Putamen (tissue), 1 donor: Measurements from ENCODE around the gene LIPH.
"Not testable (repeated sequence)": the region's sequence is repeated elsewhere in the genome, so short reads cannot be mapped to it uniquely, and the experiment has no call there.

Source experiments
- DNase-seq: peaks from one replicate; pipeline ENCODE4 v3.0.0-alpha.2; 2016; ENCODE audit warnings: low spot score

LIPH gene

DNA sequence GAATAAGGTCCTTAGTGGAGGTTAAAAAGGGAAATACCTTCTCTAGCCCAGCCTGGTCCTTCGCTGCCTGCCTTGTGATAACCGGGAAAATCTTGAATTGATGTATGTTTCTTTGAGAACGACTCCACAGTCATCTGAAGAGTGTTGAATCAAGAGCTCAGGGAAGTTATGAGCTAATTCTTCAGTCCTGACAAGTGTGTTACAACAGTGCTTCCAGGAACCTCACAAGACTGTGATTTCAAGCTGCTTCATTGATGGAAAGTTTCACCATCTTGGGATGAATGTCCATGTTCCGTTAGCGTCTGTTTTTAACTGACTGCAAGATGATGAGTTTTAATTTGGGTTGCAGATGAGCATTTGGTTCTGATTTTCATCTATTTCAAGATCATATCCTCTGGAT, 66.0 kb downstream of the LIPH start:
- DNase-seq, result no peak

DNA sequence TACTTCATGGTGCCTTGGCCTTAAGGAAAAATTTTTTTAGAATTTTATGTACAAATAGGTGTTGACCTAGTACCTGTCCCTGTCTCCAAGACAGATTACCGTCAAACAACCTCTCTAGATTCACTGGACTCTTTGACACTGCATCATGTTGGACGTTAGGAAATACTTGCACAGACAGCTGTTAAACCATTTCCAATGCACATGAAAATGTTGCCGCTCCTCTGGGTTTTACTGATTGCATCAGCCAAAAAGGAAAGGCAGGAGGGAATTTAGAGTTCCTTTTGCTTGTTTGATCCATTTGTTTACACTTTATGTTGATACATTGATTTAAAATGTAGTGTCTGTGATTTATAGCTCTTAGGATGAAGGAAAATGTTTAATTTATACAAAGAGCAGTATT, 68.1 kb downstream of the LIPH start:
- no peak for DNase-seq

DNA sequence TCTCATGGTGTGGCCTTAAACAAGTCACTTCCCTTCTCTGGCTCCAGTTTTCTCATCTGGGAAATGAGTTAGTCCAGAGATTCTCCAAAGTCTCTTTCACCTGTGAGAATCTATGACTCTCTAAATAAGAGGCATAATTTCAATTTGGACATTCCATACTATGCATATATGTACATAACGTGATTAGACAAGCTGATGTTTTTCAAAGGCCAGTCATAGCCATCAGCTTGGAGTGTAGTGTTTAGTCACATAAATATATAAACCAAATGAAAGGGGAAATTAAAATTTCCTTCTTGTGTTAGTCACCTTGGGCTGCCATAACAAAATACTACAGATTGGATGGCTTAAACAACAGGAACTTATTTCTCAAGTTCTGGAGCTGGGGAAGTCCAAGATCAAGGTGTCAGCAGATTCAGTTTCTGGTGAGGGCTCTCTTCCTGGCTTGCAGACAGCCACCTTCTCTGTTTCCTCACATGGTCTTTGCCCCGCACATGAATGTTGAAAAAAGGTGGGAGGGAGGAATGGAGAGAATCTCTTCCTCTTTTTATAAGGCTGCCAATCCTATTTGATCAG, 72.9 kb downstream of the LIPH start:
- DNase-seq, result no peak

DNA sequence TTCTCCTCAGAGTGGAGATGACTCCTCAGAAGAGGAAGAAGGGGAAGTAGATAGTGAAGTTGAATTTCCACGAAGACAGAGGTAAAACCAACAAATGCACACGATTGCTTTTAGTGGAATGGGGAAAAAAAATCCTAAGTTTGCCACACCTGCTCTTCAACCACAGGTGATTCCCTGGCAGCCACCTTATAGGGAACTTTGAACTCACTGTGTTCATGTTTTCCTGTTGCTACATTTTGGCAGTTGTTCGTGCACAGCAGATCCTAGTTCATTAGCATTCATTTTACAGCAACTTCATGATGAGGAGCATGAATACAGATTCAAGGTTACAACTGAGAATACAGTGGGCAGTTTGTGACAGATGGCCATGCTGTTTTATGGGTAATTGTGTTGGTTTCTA, 75.1 kb downstream of the LIPH start:
- DNase-seq, result no peak

DNA sequence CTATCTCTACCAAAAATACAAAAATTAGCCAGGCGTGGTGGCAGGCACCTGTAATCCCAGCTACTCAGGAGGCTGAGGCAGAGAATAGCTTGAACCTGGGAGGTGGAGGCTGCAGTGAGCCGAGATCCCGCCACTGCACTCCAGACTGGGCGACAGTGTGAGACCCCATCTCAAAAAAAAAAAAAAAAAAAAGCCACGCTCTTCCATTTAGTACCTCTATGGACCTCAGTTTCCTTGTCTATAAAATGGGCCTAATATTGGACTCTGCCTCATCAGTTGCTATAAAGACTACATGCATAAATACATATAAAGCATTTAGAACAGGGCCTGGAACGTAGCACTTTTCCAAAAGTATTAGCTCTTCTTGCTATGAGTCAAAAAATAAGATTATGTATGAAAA, 77.5 kb downstream of the LIPH start:
- not testable (repeated sequence) for DNase-seq

DNA sequence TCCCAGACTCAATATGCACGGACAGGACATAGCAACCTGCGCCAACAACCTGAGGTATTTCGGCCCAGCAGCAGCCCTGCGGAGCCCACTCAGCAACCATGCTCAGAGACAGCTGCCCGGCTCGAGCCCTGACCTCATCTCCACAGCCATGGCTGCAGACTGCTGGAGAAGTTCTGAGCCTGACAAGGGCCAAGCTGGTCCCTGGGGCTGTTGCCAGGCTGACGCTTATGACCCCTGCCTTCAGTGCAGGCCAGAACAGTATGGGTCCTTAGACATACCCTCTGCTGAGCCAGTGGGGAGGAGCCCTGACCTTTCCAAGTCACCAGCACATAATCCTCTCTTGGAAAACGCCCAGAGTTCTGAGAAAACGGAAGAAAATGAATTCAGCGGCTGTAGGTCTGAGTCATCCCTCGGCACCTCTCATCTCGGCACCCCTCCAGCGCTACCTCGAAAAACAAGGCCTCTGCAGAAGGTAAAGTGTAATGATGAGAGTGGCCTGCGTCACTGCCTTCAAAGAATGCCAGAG, 79.0 kb downstream of the LIPH start:
- DNase-seq, result no peak

DNA sequence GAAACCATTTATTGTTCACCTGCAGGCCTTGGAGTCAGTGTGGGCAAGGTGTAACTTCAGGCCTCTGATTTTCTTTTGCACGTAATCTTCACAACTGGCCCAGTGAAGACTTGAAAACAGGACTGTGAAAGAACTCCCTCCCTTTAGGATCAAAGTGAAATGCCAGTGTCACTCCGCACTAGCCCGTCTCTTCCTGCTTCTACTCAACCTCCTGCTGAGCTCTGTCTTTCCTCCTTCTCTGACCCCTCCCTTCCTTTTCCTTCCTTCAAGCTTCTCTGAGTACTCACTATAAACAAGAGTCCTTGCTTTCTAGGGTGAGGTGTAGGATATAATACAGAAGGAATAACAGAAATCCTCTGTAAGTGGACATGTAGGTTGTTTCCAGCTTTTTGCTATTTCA, 82.1 kb downstream of the LIPH start:
- no peak for DNase-seq

DNA sequence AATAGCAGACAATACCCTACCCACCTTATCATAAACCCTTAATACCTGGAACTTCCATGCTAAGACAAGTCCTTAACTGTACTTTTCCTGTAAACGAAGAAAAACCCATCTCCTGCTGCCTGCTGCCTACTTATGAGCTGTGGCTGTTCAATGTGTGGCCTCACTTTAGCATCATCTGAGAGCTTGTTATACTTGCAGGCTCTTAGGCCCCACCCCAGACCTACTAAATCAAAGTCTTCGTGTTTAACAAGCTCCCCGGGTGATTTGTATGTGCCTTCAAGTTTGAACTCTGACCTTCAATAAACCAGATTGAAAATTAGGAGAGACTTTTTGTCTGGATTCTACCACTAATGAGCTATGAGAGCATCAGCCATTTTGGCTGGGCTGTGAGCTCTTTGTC, 82.8 kb downstream of the LIPH start:
- DNase-seq, result no peak

DNA sequence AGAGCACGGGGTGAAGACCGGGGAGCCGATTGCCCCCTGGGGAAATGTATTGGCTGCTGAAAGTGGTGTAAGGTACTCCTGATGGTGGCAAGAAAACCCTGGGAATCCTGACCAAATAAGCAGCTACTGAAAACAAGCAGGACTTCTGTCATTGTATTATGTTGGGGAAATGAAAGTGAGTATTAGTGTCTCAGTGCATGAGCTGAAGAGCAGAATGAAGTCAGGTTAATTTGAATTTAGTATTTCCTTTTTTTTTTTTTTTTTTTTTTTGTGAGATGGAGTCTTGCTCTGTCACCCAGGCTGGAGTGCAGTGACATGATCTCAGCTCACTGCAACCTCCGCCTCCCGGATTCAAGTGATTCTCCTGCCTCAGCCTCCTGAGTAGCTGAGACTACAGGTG, 86.3 kb downstream of the LIPH start:
- DNase-seq, result not testable (repeated sequence)

DNA sequence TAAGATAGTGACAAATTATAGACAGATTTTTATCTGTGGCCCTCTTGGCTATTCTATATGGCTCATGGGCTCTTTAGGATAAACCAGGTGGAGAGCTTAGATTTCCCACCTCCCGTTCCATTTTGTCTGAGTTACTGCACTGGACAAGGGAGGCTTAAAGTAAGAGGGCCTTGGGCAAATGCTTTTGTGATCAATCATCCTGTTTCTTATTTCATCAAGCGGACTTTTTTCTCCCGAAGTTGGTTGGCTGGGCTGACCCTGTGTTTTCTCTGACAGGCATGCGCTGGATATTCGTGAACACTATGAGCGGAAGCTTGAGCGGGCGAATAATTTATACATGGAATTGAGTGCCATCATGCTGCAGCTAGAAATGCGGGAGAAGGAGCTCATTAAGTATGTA, 86.9 kb downstream of the LIPH start:
- DNase-seq, result no peak

DNA sequence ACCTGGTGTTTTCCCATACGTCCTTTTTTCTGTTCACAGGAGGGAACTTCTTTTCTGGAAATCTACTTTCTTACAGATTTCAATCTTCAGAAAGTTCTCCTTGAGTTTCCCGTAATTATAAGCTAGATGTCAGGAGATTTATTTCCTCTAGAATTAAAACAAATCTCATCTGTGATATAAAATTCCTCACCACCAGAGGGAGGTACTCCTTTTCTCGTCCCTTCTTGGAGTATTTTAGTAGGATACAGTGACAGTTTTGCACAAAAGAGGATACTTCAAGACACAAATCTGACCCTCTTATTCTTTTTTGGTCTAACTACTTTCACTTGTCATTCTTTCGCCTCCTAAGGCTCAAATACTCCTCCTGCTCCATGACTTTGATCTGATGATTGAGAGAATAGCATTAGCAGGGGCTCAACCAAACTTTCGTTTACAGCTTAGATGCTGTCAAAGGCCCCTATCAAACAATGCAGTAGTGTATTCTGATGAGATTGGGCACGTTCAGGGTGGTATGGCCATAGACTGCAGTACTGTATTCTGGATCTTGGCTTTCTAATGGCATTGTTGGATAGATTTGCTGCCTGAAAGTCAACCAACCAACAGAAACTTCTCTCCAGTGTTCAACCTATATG, 91.6 kb downstream of the LIPH start:
- DNase-seq, result no peak

DNA sequence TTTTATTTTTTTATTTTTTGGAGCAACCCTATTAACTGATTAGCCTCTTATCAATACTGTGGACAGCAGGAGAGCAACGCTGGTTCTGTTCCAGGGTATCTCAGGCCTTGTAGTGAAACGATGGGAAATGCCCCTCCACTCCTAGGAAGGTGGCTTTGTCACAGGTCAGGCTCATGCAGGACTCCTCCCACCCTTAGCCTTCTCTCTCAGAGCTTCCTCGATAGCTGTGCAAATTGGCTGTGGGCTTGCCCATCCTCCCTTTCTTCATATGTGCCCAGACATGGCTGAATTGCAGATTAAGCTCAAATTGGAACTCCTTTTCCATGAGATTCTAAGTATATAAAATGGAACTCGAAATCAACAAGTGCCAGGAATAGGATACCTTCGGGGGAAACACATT, 92.1 kb downstream of the LIPH start:
- DNase-seq, result no peak

DNA sequence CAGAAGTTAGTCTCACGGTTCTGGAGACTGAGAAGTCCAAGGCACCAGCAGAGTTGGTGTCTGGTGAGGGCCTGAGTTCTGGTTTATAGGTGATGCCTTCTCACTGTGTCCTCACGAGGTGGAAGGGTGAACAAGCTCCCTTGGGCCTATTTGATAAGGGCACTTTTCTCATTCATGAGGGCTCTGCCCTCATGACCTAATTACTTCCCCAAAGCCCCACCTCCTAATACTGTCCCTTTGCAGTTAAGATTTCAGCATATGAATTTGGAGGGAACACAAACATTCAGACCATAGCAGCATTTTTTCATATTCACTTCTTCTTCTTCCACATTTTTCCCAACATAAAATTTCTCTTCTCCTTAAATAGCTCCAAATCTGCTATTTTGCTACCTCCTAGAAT, 95.0 kb downstream of the LIPH start:
- DNase-seq, result no peak
